ENCODE results near the gene TKT.
A peak's percentile ranks its signal among the peaks of the same experiment; 100 is the strongest.

The TKT gene

GRCh38 chr3:53213276-53213675 is 42.5 kb downstream of the TKT start:
- H3K27me3 ChIP-seq (replicated peaks): no peaks in the 10 kb centered on the region
- no peaks in the 10 kb centered on the region for H3K36me3 ChIP-seq (replicated peaks)
- DNase-seq: no peak
- in situ Hi-C loops (cut with HindIII; ENCODE audit: low pct_ligation_motif_present, low sequenced_read_pairs): no loop called here
- no peak overlapping the region for H3K27ac ChIP-seq
- no peak overlapping the region for H3K4me3 ChIP-seq (ENCODE audit: low read depth, low read length)
- TF ChIP-seq CTCF (IDR thresholded peaks at IDR 0.05; ENCODE audit: low read depth, low read length, missing control alignments): no peak

GRCh38 chr3:53211706-53212702 is 43.8 kb downstream of the TKT start:
- Histone ChIP-seq H3K27me3 (replicated peaks) (no peaks in the 10 kb centered on the region), H3K36me3 (replicated peaks) (no peaks in the 10 kb centered on the region), H3K4me3 (ENCODE audit: low read depth, low read length) (no peak overlapping the region), H3K27ac (no peak overlapping the region)
- in situ Hi-C loops (cut with HindIII; ENCODE audit: low pct_ligation_motif_present, low sequenced_read_pairs): no loop called here
- no peak for TF ChIP-seq CTCF (IDR thresholded peaks at IDR 0.05; ENCODE audit: low read depth, low read length, missing control alignments)
- DNase-seq: no peak

- in situ Hi-C loops (cut with HindIII; ENCODE audit: low pct_ligation_motif_present, low sequenced_read_pairs): no loop called here
- no peak for TF ChIP-seq CTCF (IDR thresholded peaks at IDR 0.05; ENCODE audit: low read depth, low read length, missing control alignments)
- H3K27me3 ChIP-seq (replicated peaks): no peaks in the 10 kb centered on the region
- H3K36me3 ChIP-seq (replicated peaks): no peaks in the 10 kb centered on the region
- DNase-seq: no peak
- H3K27ac ChIP-seq: no peak overlapping the region
- H3K4me3 ChIP-seq (ENCODE audit: low read depth, low read length): no peak overlapping the region
Measured at GRCh38 chr3:53202331-53203015, 53.3 kb downstream of the TKT start.

GRCh38 chr3:53200501-53201498 is 55.0 kb downstream of the TKT start:
- DNase-seq: no peak
- H3K27me3 ChIP-seq (replicated peaks): no peaks in the 10 kb centered on the region
- in situ Hi-C loops (cut with HindIII; ENCODE audit: low pct_ligation_motif_present, low sequenced_read_pairs): no loop called here
- H3K27ac ChIP-seq: no peak overlapping the region
- no peaks in the 10 kb centered on the region for H3K36me3 ChIP-seq (replicated peaks)
- no peak for TF ChIP-seq CTCF (IDR thresholded peaks at IDR 0.05; ENCODE audit: low read depth, low read length, missing control alignments)
- no peak overlapping the region for H3K4me3 ChIP-seq (ENCODE audit: low read depth, low read length)

GRCh38 chr3:53199834-53200233 is 56.0 kb downstream of the TKT start:
- peak; percentile 33 for TF ChIP-seq CTCF (IDR thresholded peaks at IDR 0.05; ENCODE audit: low read depth, low read length, missing control alignments)
- Histone ChIP-seq H3K27ac (no peak overlapping the region), H3K36me3 (replicated peaks) (no peaks in the 10 kb centered on the region), H3K4me3 (ENCODE audit: low read depth, low read length) (no peak overlapping the region), H3K27me3 (replicated peaks) (no peaks in the 10 kb centered on the region)
- in situ Hi-C loops (cut with HindIII; ENCODE audit: low pct_ligation_motif_present, low sequenced_read_pairs): no loop called here
- no peak for DNase-seq
